Activated naive CD4-positive, alpha-beta T cell treated with anti-CD3 and anti-CD28 coated beads, Interleukin-2, amount 50 U/mL, for 72 hours (primary cell): ENCODE data around the gene HSP90B1. TPM values are rescaled to one million over a fixed set of nuclear protein-coding genes. Genes with fewer than 3 reads are reported as not detected.

Experiments
- total RNA-seq, 2 donors: library from RNA; stranded (reverse); gene quantifications; one replicate each; pipeline ENCODE4 v1.2.3, GENCODE V29; 2022

Gene HSP90B1
- total RNA-seq, 2 donors from 2014 or later = 285 to 376 TPM

Other genes starting within 250 kb of the HSP90B1 start
- gene NT5DC3, start 89.2 kb upstream of the HSP90B1 start, total RNA-seq = 1 to 10 TPM; 5.4 to 6.7 TPM
- 10 to 100 TPM; 34.4 to 48.5 TPM for gene TDG, start 35.5 kb downstream of the HSP90B1 start, total RNA-seq
- under 1 TPM; 0.16 to 0.25 TPM for gene GLT8D2, start 119.8 kb downstream of the HSP90B1 start, total RNA-seq
- gene HCFC2, start 134.1 kb downstream of the HSP90B1 start, total RNA-seq = 10 to 100 TPM in 1 of 2 donors, 1 to 10 TPM in 1; 6.9 to 16.0 TPM
- 10 to 100 TPM; 17.6 to 18.2 TPM for gene NFYB, start 207.8 kb downstream of the HSP90B1 start, total RNA-seq